NCI-H2196 treated with DMSO at 0.1 percent for 48 hours (cell line): ENCODE results near the gene BRD3.
"Not testable (repeated sequence)": the region's sequence is repeated elsewhere in the genome, so short reads cannot be mapped to it uniquely, and the experiment has no call there.

Experiments
- DNase-seq: peaks from one replicate; lab custom pipeline; 2025; ENCODE audit not compliant: unreplicated experiment; lab: John Stamatoyannopoulos, UW

Gene BRD3

GRCh38 chr9:134067904-134068743 is at the start of gene BRD3:
TSS of gene BRD3 (minus strand) at chr9:134068026. CDS start at chr9:134053477, 14,549 bp downstream.
- peak; percentile 83 for DNase-seq

GRCh38 chr9:134112561-134112960 is 44.7 kb upstream of the BRD3 start:
- no peak for DNase-seq

- DNase-seq = no peak
These were observed 43.2 kb upstream of the BRD3 start for GRCh38 chr9:134111064-134111463.

- no peak for DNase-seq
These were observed 35.7 kb upstream of the BRD3 start for GRCh38 chr9:134103391-134103998.

GRCh38 chr9:134101623-134102149 is 33.9 kb upstream of the BRD3 start:
- DNase-seq = no peak

GRCh38 chr9:134101133-134101532 is 33.3 kb upstream of the BRD3 start:
- DNase-seq = not testable (repeated sequence)

- DNase-seq = no peak
These were observed 32.2 kb upstream of the BRD3 start for GRCh38 chr9:134100040-134100439.

GRCh38 chr9:134099123-134099761 is 31.4 kb upstream of the BRD3 start:
- DNase-seq = peak; percentile 29

GRCh38 chr9:134089972-134090371 is 22.1 kb upstream of the BRD3 start:
- no peak for DNase-seq

- DNase-seq = no peak
These were observed 20.4 kb upstream of the BRD3 start for GRCh38 chr9:134088063-134088725.

GRCh38 chr9:134085674-134086073 is 17.8 kb upstream of the BRD3 start:
- DNase-seq = no peak

- no peak for DNase-seq
These were observed 15.6 kb upstream of the BRD3 start for GRCh38 chr9:134083451-134083850.

GRCh38 chr9:134076644-134077043 is 8.8 kb upstream of the BRD3 start:
- no peak for DNase-seq

- not testable (repeated sequence) for DNase-seq
These were observed 7.9 kb upstream of the BRD3 start for GRCh38 chr9:134075689-134076088.

GRCh38 chr9:134073500-134073899 is 5.7 kb upstream of the BRD3 start:
- no peak for DNase-seq

- not testable (repeated sequence) for DNase-seq
These were observed 4.9 kb upstream of the BRD3 start for GRCh38 chr9:134072683-134073082.

GRCh38 chr9:134071149-134071548 is 3.3 kb upstream of the BRD3 start:
- no peak for DNase-seq

- no peak for DNase-seq
These were observed 1.9 kb upstream of the BRD3 start for GRCh38 chr9:134069480-134070399.

- no peak for DNase-seq
These were observed 1.1 kb upstream of the BRD3 start for GRCh38 chr9:134068744-134069479.
